OCI-LY1 (cell line): ENCODE data around the gene CAMK4.

Experiments
- H2AFZ ChIP-seq: fragments of 200-600 bp; sonication (generic), shearing (Covaris generic); 2 replicates; pipeline ENCODE4 v1.6.0; 2014; ENCODE audit warnings: antibody characterized with exemption, mild to moderate bottlenecking, low read length
- H3F3A ChIP-seq: fragments of 200-600 bp; sonication (generic), shearing (Covaris generic); 2 replicates; pipeline ENCODE4 v1.6.0; 2014; ENCODE audit warnings: mild to moderate bottlenecking, antibody characterized with exemption, low read length, moderate library complexity; ENCODE audit not compliant: insufficient read depth
- H3K27ac ChIP-seq: fragments of 200-600 bp; sonication (generic); 2 replicates; pipeline ENCODE4 v1.5.1; 2014; ENCODE audit warnings: low read length, mixed run types, mild to moderate bottlenecking, low read depth; ENCODE audit not compliant: poor library complexity, severe bottlenecking
- H3K27me3 ChIP-seq: fragments of 200-600 bp; sonication (generic); 2 replicates; pipeline ENCODE4 v1.6.0; 2014; ENCODE audit warnings: antibody characterized with exemption, mild to moderate bottlenecking, low read length, moderate library complexity; ENCODE audit not compliant: insufficient read depth
- H3K36me3 ChIP-seq: fragments of 200-600 bp; sonication (generic); 2 replicates; pipeline ENCODE4 v1.6.1; 2014; ENCODE audit warnings: mild to moderate bottlenecking, antibody characterized with exemption, low read length, moderate library complexity, mixed read lengths; ENCODE audit not compliant: insufficient read depth
- H3K4me1 ChIP-seq: fragments of 200-600 bp; sonication (generic); 2 replicates; pipeline ENCODE4 v1.5.1; 2014; ENCODE audit warnings: mild to moderate bottlenecking, low read length, moderate library complexity; ENCODE audit not compliant: insufficient read depth, severe bottlenecking
- H3K4me2 ChIP-seq: fragments of 200-600 bp; sonication (generic), shearing (Covaris generic); 2 replicates; pipeline ENCODE4 v1.6.1; 2014; ENCODE audit warnings: low read length
- H3K4me3 ChIP-seq: fragments of 200-600 bp; sonication (generic); 2 replicates; pipeline ENCODE4 v1.5.1; 2014; ENCODE audit warnings: low read length, low read depth, mild to moderate bottlenecking, mixed read lengths; ENCODE audit not compliant: poor library complexity, severe bottlenecking
- H3K79me2 ChIP-seq: fragments of 200-600 bp; shearing (Covaris generic); 2 replicates; pipeline ENCODE4 v1.6.1; 2016; ENCODE audit warnings: mixed run types, low read length, mixed read lengths; ENCODE audit not compliant: insufficient read depth
- H3K9ac ChIP-seq: fragments of 200-600 bp; sonication (generic), shearing (Covaris generic); 2 replicates; pipeline ENCODE4 v1.6.1; 2014; ENCODE audit warnings: mild to moderate bottlenecking, low read length, mixed read lengths
- H3K9me2 ChIP-seq: fragments of 200-600 bp; sonication (generic), shearing (Covaris generic); 2 replicates; pipeline ENCODE4 v1.6.1; 2014; ENCODE audit warnings: low read depth, mild to moderate bottlenecking, low read length, mixed read lengths
- H3K9me3 ChIP-seq: fragments of 200-600 bp; shearing (Covaris generic); 2 replicates; pipeline ENCODE4 v1.6.1; 2014; ENCODE audit warnings: low read length, mixed read lengths
- H4K20me1 ChIP-seq: fragments of 200-600 bp; sonication (generic), shearing (Covaris generic); 2 replicates; pipeline ENCODE4 v1.6.0; 2016; ENCODE audit warnings: mild to moderate bottlenecking, low read length; ENCODE audit not compliant: insufficient read depth
- EZH2 ChIP-seq: fragments of 200-600 bp; sonication (generic), shearing (Covaris generic); IDR thresholded peaks from 2 replicates; pipeline ENCODE4 v1.8.0; 2017; ENCODE audit warnings: borderline replicate concordance, mixed run types, mild to moderate bottlenecking, antibody characterized with exemption, low read length, moderate library complexity, mixed read lengths
- TF ChIP-seq, protein P1 (sequence below): fragments of 200-600 bp; sonication (generic), shearing (Covaris generic); IDR thresholded peaks from 2 replicates; pipeline ENCODE4 v1.5.1; 2017; ENCODE audit warnings: mild to moderate bottlenecking, antibody characterized with exemption, low read length, moderate library complexity, mixed read lengths

CAMK4 gene

DNA sequence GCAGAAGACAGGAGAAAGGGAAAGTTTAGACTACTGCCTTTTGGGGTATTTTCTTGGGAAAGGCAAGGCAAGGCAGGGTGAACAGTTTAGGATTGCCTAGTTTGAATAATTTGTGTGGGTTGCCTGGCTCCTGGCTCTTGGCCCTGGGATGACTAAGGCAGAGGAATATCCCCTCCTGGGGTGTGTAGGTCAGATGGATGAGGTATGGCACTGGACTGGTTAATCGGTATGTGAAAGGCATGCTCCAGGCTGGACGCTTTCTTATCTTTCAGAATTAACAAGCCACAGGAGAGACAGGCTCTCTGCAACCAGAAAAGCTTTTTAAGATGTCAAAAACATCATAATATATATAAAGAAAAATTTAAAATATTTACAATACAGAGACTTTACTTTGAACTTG lies 229.6 kb downstream of the CAMK4 start:
- H3F3A ChIP-seq: no peaks in the 10 kb centered on the region
- no peak overlapping the region for H3K27ac ChIP-seq
- H3K4me2 ChIP-seq: no peak overlapping the region
- H4K20me1 ChIP-seq: no peaks in the 10 kb centered on the region
- H3K9me3 ChIP-seq: no peaks in the 10 kb centered on the region
- H3K4me3 ChIP-seq: no peak overlapping the region
- no peaks in the 10 kb centered on the region for H3K27me3 ChIP-seq
- no peak for TF ChIP-seq EZH2
- TF ChIP-seq, protein P1, sequence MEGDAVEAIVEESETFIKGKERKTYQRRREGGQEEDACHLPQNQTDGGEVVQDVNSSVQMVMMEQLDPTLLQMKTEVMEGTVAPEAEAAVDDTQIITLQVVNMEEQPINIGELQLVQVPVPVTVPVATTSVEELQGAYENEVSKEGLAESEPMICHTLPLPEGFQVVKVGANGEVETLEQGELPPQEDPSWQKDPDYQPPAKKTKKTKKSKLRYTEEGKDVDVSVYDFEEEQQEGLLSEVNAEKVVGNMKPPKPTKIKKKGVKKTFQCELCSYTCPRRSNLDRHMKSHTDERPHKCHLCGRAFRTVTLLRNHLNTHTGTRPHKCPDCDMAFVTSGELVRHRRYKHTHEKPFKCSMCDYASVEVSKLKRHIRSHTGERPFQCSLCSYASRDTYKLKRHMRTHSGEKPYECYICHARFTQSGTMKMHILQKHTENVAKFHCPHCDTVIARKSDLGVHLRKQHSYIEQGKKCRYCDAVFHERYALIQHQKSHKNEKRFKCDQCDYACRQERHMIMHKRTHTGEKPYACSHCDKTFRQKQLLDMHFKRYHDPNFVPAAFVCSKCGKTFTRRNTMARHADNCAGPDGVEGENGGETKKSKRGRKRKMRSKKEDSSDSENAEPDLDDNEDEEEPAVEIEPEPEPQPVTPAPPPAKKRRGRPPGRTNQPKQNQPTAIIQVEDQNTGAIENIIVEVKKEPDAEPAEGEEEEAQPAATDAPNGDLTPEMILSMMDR: no peak
- peaks cover 38% of the 10 kb centered on the region for H3K36me3 ChIP-seq
- no peak overlapping the region for H2AFZ ChIP-seq
- H3K79me2 ChIP-seq: no peaks in the 10 kb centered on the region
- no peaks in the 10 kb centered on the region for H3K9me2 ChIP-seq
- no peak overlapping the region for H3K9ac ChIP-seq
- H3K4me1 ChIP-seq: no peaks in the 10 kb centered on the region

DNA sequence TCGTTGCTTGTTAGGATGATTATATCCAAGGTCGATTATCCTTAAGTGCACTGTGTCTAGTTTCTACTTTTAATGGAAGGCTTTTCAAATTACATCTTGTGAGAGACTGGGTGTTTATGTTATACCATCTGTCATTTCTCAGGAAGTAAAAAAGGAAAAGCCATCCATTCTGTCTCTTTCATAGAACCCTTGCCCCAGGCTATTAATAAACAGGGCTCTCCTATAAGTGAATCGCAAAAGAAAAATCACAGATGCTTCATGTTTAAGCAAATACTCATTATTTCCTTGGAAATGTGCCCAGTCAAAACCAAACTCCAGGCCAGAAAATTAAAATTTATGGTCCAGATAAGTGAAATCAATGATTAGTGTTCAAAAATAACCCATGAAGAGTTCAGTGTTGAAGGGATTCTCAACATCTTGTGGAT lies 230.0 kb downstream of the CAMK4 start:
- no peak overlapping the region for H3K9ac ChIP-seq
- H3K9me3 ChIP-seq: no peaks in the 10 kb centered on the region
- no peaks in the 10 kb centered on the region for H3K79me2 ChIP-seq
- H3K36me3 ChIP-seq: peaks cover 38% of the 10 kb centered on the region
- no peak overlapping the region for H3K27ac ChIP-seq
- no peaks in the 10 kb centered on the region for H3K9me2 ChIP-seq
- no peak overlapping the region for H3K4me3 ChIP-seq
- TF ChIP-seq EZH2: no peak
- TF ChIP-seq, protein P1: no peak
- no peaks in the 10 kb centered on the region for H4K20me1 ChIP-seq
- H3K4me2 ChIP-seq: no peak overlapping the region
- H3F3A ChIP-seq: no peaks in the 10 kb centered on the region
- no peaks in the 10 kb centered on the region for H3K27me3 ChIP-seq
- H2AFZ ChIP-seq: no peak overlapping the region
- no peaks in the 10 kb centered on the region for H3K4me1 ChIP-seq

DNA sequence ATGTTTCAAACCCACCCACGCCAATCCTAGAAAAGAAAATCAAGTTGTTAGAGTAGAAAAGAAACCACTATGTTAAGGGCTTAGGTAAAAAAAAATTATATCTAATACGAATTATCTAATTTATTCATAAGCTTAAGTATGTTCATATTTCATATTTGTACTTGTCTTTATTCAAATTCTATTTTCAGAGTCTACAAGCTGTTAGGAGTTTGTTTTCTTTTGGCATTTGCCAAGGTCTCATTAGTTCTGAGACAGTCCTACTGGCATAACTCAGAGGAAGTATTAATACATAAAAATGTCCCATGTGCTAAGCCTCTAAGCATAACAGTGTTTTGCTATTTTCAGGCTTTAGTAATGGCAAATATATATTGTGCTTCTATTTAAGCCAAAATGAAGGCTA lies 230.6 kb downstream of the CAMK4 start:
- no peak overlapping the region for H2AFZ ChIP-seq
- H3K79me2 ChIP-seq: no peaks in the 10 kb centered on the region
- H3K27ac ChIP-seq: no peak overlapping the region
- H3K9me3 ChIP-seq: no peaks in the 10 kb centered on the region
- no peaks in the 10 kb centered on the region for H3K4me1 ChIP-seq
- H3K27me3 ChIP-seq: no peaks in the 10 kb centered on the region
- H3K4me2 ChIP-seq: no peak overlapping the region
- H3K9me2 ChIP-seq: no peaks in the 10 kb centered on the region
- no peak overlapping the region for H3K4me3 ChIP-seq
- H3F3A ChIP-seq: no peaks in the 10 kb centered on the region
- TF ChIP-seq EZH2: no peak
- TF ChIP-seq, protein P1: no peak
- H3K36me3 ChIP-seq: peaks cover 35% of the 10 kb centered on the region
- no peaks in the 10 kb centered on the region for H4K20me1 ChIP-seq
- no peak overlapping the region for H3K9ac ChIP-seq
